ENCODE measurements around the gene TUBGCP2. TPM values are rescaled to one million over a fixed set of nuclear protein-coding genes. Genes with fewer than 3 reads are reported as not detected.

The TUBGCP2 gene
- total RNA-seq, 1 experiment from 2014 or later = 92.2 TPM

GRCh38 chr10:133258818-133259601 is 49.7 kb downstream of the TUBGCP2 start:
- Mint-ChIP-seq H3K27ac (ENCODE audit: unreplicated experiment) (no peak overlapping the region), H3K4me1 (ENCODE audit: low read depth, unreplicated experiment) (peaks cover 18% of the 10 kb centered on the region), H3K27me3 (ENCODE audit: insufficient read depth, unreplicated experiment) (no peaks in the 10 kb centered on the region), H3K4me3 (ENCODE audit: unreplicated experiment) (no peak overlapping the region), H3K36me3 (ENCODE audit: insufficient read depth, unreplicated experiment) (peaks cover 11% of the 10 kb centered on the region), H3K9me3 (ENCODE audit: unreplicated experiment) (no peaks in the 10 kb centered on the region)
- intact Hi-C loops (cut with micrococcal nuclease; ENCODE audit: unreplicated experiment) = no loop called here
- DNase-seq = no peak
- H3K9me3 ChIP-seq = no peaks in the 10 kb centered on the region
- ChIA-PET POLR2A (no interaction called here), CTCF (interaction anchor here (4.0 kb wide), 1 partner anchor 13 kb away, joined by 37 read pairs; no protein-coding TSS in a partner anchor)
- peaks cover 28% of the 10 kb centered on the region for H3K4me1 ChIP-seq
- TF ChIP-seq CTCF (IDR thresholded peaks at IDR 0.05; ENCODE audit: insufficient read depth in 1 of 2, low read depth in 1 of 2, low read length in 1 of 2, severe bottlenecking in 1 of 2, unreplicated experiment in 1 of 2) = no peak
- no peaks in the 10 kb centered on the region for H3K27me3 ChIP-seq (replicated peaks; ENCODE audit: control insufficient read depth, insufficient read depth, low read length)
- BruUV-seq (replicated peaks) = no TSS peak
- H3K36me3 ChIP-seq (ENCODE audit: control insufficient read depth, insufficient read depth, low read length) = no peaks in the 10 kb centered on the region
- H3K4me3 ChIP-seq (ENCODE audit: low read depth, low read length) = no peak overlapping the region

GRCh38 chr10:133258066-133258817 is 50.4 kb downstream of the TUBGCP2 start:
- DNase-seq = no peak
- TF ChIP-seq CTCF (IDR thresholded peaks at IDR 0.05; ENCODE audit: insufficient read depth in 1 of 2, low read depth in 1 of 2, low read length in 1 of 2, severe bottlenecking in 1 of 2, unreplicated experiment in 1 of 2) = no peak
- peaks cover 28% of the 10 kb centered on the region for H3K4me1 ChIP-seq
- BruUV-seq (replicated peaks) = no TSS peak
- H3K27me3 Mint-ChIP-seq (ENCODE audit: insufficient read depth, unreplicated experiment) = no peaks in the 10 kb centered on the region
- no peaks in the 10 kb centered on the region for H3K9me3 ChIP-seq
- peak overlapping the region; percentile 71 for H3K4me3 Mint-ChIP-seq (ENCODE audit: unreplicated experiment)
- intact Hi-C loops (cut with micrococcal nuclease; ENCODE audit: unreplicated experiment) = no loop called here
- ChIA-PET POLR2A (interaction anchor here (1.1 kb wide), 1 partner anchor 12 kb away, joined by 4 read pairs; no protein-coding TSS in a partner anchor), CTCF (interaction anchor here (0.6 to 4.0 kb wide), 9 partner anchors 12 to 115 kb away, joined by 3 to 37 read pairs (median 6); partner anchors contain the start of gene ADAM8)
- H3K27ac Mint-ChIP-seq (ENCODE audit: unreplicated experiment) = no peak overlapping the region
- H3K4me3 ChIP-seq (ENCODE audit: low read depth, low read length) = no peak overlapping the region
- no peaks in the 10 kb centered on the region for H3K36me3 ChIP-seq (ENCODE audit: control insufficient read depth, insufficient read depth, low read length)
- no peaks in the 10 kb centered on the region for H3K9me3 Mint-ChIP-seq (ENCODE audit: unreplicated experiment)
- peaks cover 11% of the 10 kb centered on the region for H3K36me3 Mint-ChIP-seq (ENCODE audit: insufficient read depth, unreplicated experiment)
- H3K27me3 ChIP-seq (replicated peaks; ENCODE audit: control insufficient read depth, insufficient read depth, low read length) = no peaks in the 10 kb centered on the region
- peaks cover 18% of the 10 kb centered on the region for H3K4me1 Mint-ChIP-seq (ENCODE audit: low read depth, unreplicated experiment)

- Mint-ChIP-seq H3K27ac (ENCODE audit: unreplicated experiment) (peak overlapping the region; percentile 63), H3K36me3 (ENCODE audit: insufficient read depth, unreplicated experiment) (peaks cover 8% of the 10 kb centered on the region), H3K27me3 (ENCODE audit: insufficient read depth, unreplicated experiment) (no peaks in the 10 kb centered on the region), H3K4me3 (ENCODE audit: unreplicated experiment) (peak overlapping the region; percentile 71), H3K9me3 (ENCODE audit: unreplicated experiment) (no peaks in the 10 kb centered on the region), H3K4me1 (ENCODE audit: low read depth, unreplicated experiment) (peaks cover 18% of the 10 kb centered on the region)
- Histone ChIP-seq H3K27me3 (replicated peaks; ENCODE audit: control insufficient read depth, insufficient read depth, low read length) (no peaks in the 10 kb centered on the region), H3K4me1 (peaks cover 22% of the 10 kb centered on the region), H3K4me3 (ENCODE audit: low read depth, low read length) (peak overlapping the region; percentile 22), H3K9me3 (no peaks in the 10 kb centered on the region), H3K36me3 (ENCODE audit: control insufficient read depth, insufficient read depth, low read length) (no peaks in the 10 kb centered on the region)
- no TSS peak for BruUV-seq (replicated peaks)
- DNase-seq = peak; percentile 71 to 75
- intact Hi-C loops (cut with micrococcal nuclease; ENCODE audit: unreplicated experiment) = loop anchor here (2.0 kb wide), 1 partner anchor 21 kb away; no protein-coding TSS in a partner anchor
- ChIA-PET CTCF (interaction anchor here (0.6 to 4.0 kb wide), 11 partner anchors 12 to 350 kb away, joined by 3 to 37 read pairs (median 4); partner anchors contain the start of gene ADAM8), POLR2A (interaction anchor here (0.6 to 1.1 kb wide), 2 partner anchors 12 to 100 kb away, joined by 4 to 7 read pairs; partner anchors contain the start of gene FUOM)
- peak in 1 of 2 experiments; percentile 58 for TF ChIP-seq CTCF (IDR thresholded peaks at IDR 0.05; ENCODE audit: insufficient read depth in 1 of 2, low read depth in 1 of 2, low read length in 1 of 2, severe bottlenecking in 1 of 2, unreplicated experiment in 1 of 2)
Observed at GRCh38 chr10:133257489-133258065, 51.1 kb downstream of the TUBGCP2 start.
